ENCODE data around the gene METTL8.
"Not testable (repeated sequence)": the region's sequence is repeated elsewhere in the genome, so short reads cannot be mapped to it uniquely, and the experiment has no call there.

METTL8 gene

DNA sequence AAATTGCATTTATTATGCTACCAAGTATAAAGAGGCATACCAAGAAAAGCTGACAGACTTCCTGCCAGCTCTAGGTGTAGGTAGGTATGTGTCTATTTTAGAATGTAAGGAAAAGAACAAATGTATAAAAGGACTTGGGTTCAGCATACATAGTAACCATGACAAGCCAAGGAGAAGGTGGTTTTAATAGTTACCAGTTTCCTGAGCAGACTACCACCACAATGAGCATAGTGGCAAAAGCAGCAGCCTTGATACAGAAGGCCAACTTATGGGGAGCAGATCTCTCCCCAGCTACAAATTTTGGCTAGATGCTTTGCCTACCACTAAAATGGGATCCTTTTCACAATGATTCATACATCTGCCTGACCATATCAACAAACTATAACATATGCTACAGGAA lies 34.5 kb downstream of the METTL8 start:
- no peak for DNase-seq (ENCODE audit: low spot score)

DNA sequence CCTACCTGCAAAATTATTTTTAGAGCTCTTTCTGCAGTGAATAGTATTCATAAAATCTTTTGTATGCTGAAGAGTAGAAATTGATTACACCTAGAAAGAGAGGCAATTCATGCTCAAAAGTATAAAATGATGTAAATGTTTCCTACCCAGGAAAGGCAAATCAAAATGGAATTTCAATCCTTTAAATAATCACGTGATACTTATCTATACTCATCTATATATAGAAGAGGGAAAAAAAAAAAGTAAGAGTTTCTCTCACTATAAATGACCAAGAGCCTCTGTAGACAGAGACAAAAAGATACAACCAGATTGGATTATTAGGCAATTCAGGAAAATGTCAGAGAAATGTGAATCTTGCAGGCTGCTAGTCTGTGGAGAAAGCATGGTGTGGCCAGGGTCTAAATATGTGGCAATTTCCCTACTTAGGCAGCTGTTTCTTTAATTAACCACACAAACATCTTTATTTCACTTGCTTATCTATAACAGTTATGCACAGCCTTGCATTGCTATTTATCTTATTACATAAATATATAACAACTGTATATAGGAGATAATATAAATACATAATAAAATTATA lies 39.5 kb downstream of the METTL8 start:
- DNase-seq (ENCODE audit: low spot score): no peak

DNA sequence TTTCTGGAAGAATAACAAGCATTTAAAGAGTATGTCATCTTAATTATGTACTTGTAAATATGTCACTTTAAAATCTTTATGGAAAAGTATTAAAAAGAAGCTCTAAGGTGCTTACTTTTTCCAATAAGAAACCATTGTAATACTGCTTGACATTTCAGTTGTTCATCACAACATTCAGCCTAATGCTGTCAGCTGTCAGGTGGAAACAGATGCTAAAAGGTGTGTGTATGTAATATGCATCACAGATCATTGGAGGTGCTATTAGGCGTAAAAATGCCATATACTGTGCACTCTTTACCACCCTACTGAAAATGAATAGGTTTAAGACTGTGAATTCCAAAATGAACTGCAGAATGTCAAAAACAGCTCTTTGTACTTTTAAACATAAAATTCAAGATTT lies 40.3 kb downstream of the METTL8 start:
- DNase-seq (ENCODE audit: low spot score): no peak

DNA sequence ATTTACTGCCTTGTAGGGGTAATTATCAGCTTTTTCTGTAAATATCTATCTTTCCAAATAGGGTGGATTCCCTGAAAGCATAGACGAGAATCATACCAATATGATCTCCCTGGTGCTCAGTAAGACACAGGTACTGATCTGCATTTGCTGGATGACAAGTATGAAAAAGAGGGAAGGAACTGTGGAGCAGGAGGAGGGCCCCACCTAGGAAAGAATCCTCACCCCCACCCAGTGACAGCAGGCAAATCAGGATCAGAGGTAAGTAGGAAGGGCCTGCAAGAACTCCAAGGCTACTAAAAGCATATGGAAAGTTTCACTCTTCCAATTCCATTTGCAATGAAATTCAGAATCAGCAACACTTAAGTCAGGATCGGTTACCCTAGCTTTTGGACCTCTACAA lies 42.3 kb downstream of the METTL8 start:
- no peak for DNase-seq (ENCODE audit: low spot score)

DNA sequence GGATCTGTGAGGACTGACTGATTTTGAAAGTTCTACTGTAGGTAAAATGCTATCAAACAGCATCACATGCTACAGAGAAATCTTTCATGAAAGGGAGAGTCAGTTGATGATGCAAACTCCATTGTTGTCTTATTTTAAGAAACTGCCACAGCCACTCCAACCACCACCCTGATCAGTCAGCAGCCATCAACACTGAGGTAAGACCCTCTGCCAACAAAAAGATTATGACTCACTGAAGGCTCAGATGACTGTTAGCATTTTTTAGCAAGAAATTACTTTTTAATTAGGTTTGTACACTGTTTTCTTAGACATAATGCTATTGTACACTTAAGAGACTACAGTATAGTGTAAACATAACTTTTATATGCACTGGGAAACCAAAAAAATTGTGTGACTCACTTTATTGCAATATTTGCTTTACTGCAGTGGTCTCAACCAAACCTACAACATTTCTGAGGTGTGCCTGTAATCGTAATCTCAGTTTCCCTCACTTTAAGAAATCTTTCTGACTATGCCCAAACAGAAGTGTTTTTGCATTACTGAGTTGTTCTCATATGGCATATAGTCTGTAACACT lies 42.8 kb downstream of the METTL8 start:
- peak; percentile 73 for DNase-seq (ENCODE audit: low spot score)

DNA sequence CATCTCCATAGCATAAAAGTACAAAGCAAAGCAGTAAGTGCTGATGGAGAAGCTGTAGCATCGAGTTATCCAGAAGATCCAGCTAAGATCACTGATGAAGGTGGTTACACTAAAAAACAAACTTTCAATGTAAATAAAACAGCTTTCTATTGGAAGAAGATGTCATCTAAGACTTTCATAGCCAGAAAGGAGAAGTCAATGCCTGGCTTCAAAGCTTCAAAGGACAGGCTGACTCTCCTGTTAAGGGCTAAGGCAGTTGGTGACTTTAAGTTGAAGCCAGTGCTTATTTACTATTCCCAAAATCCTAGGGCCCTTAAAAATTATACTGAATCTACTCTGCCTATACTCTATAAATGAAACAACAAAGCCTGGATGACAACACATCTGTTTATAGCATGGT lies 44.0 kb downstream of the METTL8 start:
- no peak for DNase-seq (ENCODE audit: low spot score)

DNA sequence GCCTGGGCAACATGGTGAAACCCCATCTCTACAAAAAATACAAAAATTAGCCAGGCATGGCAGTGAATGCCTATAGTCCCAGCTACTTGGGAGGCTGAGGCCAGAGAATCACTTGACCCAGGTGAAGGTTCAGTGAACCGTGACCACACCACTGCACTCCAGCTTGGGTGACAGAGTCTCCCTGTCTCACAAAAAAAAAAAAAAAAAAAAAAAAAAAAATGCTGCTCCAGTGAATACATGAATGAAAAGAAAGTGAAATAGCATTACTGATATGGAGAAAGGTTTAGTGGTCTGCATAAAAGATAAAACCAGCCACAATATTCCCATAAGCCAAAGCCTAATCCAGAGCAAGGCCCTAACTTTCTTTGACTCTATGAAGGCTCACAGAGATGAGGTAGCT lies 44.5 kb downstream of the METTL8 start:
- no peak for DNase-seq (ENCODE audit: low spot score)

DNA sequence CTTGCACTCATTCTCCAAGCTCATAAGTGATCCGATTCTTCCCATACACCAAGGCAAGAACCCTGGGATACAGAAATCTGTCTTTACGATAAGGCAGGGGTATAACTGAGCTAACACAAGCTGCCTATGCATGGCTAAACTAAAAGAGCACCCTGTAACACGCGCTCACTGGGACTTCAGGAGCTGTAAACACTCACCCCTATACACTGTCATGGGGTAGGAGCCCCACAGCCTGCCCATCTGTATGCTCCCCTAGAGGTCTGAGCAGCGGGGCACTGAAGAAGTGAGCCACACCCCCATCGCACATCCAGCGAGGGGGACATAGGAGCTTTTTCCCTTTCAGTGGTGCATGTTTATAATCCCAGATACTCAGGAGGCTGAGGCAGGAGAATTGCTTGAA lies 46.7 kb downstream of the METTL8 start:
- DNase-seq (ENCODE audit: low spot score): no peak

DNA sequence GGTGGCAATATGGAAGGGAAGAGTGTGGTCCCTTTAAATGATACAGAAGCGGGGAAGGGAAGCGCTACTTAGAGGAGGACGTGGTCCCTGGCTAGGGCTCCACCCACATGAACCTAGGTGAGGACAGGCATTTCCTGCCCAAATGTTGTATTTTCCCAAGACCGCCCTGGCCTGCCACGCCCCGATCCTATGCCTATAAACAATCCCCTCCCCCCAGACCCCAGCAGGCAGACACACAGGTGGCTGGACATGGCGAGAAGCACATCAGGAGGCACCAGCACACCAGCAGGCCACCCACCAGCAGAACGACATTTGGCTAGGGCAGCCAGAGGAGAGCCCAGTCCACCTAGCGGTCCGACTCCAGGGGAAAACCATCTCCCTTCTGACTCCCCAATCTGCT lies 47.2 kb downstream of the METTL8 start:
- DNase-seq (ENCODE audit: low spot score): no peak

DNA sequence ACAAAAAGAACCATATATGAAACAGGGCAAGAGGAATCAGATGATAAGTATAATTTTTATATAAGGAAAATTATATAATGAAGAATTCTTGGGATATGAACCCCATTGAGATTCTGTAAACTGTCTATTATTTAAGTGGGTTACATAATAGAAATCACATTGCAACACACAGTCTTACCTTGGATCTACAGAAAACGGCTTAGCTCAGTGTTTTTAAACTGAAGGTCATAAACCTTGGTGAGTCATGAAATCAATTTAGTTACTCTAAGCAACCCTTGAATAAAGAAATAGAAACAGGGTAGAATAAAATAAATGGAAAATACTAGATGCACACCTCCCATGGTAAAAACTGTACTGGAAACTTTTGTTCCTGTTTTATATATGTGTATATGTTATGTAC lies 50.7 kb downstream of the METTL8 start:
- no peak for DNase-seq (ENCODE audit: low spot score)

DNA sequence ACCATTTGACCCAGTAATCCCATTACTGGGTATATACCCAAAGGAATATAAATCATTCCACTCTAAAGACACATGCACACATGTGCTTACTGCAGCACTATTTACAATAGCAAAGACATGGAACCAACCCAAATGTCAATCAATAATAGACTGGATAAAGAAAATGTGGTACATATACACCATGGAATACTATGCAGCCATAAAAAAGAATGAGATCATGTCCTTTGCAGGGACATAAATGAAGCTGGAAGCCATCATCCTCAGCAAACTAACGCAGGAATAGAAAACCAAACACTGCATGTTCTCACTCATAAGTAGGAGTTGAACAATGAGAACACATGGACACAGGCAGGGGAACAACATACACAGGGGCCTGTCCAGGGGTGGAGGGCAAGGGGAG lies 51.6 kb downstream of the METTL8 start:
- DNase-seq (ENCODE audit: low spot score): not testable (repeated sequence)

DNA sequence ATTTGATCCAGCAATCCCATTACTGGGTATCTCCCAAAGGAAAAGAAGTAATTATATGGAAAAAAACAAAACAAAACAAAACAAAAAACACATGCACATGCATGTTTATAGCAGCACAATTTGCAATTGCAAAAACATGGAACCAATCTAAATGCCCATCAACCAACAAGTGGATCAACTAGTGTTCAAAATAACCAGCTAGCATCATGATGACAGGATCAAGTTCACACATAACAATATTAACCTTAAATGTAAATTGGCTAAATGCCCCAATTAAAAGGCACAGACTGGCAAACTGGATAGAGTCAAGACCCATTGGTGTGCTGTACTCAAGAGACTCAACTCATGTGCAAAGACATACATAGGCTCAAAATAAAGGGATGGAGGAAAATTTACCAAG lies 55.9 kb downstream of the METTL8 start:
- DNase-seq (ENCODE audit: low spot score): not testable (repeated sequence)

DNA sequence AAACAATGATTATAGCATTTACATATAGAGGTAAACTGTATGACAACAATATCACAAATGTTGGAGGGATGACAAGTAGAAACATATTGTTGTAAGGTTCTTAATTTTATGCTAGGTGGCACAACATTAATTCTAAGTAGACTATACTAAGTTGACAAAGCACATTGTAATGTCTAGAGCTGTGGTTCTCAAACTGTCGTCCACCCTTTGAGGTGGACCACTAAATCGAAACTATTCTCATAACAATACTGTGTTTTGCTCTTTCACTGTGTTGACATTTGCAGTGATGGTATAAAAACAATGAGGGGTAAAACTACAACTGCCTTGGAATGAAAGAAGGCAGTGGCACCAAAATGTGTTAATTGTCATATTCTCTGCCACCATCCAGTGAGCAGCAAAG lies 66.1 kb downstream of the METTL8 start:
- no peak for DNase-seq (ENCODE audit: low spot score)

DNA sequence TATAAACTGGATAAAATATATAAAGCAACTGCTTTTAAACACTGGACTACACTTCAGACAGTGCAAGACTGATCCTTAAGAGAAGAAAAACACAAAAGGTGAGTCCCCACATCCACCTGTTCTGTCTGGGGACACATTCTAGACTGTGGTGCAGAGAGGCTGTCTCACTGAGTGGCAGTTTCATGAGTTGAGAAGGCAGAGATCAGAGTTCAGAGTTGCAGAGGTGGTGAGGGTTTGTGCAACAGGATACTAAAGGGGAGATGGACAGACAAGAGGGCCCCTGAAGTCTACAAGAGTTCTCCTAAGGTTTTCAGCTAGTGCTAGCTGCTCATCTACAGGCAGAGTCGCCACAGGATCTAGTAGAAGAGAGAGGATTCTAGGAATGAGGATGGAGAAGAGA lies 68.0 kb downstream of the METTL8 start:
- DNase-seq (ENCODE audit: low spot score): no peak

DNA sequence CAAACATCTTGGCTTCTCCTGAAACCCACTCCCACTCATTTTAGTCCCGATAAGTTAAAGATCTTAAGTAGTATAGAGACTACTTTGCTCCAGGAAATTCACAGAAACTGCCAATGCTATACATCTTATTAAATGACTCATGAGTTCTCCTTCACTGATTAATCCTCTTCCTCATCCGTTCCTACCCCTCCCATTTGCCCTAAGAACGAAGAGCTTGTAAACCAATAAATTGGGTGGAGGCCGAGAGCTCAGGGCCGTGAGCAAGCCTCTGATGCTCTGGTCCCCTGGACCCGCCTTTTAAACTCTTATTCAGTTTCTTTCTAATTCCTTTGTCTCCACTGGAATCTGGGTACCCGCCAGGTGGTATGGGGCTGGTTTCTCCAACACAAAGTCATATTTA lies 68.6 kb downstream of the METTL8 start:
- no peak for DNase-seq (ENCODE audit: low spot score)

DNA sequence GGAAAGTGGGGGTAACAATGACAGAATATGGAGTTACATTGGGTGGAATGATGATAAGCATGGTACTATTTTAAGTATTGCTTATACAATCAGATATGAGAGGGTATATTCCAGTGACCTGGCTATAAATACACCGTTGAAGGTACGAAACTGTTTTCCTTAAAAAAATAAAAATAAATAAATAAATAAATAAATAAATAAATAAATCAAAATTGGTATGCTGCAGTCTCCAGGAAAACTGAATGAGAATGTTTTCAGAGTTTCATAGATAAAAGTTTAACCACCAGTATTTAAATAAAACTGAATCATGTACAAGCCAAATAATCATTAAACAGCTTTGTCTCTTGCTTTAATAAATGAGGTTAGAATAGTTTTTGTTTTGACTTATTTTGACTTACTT lies 71.4 kb downstream of the METTL8 start:
- DNase-seq (ENCODE audit: low spot score): no peak

DNA sequence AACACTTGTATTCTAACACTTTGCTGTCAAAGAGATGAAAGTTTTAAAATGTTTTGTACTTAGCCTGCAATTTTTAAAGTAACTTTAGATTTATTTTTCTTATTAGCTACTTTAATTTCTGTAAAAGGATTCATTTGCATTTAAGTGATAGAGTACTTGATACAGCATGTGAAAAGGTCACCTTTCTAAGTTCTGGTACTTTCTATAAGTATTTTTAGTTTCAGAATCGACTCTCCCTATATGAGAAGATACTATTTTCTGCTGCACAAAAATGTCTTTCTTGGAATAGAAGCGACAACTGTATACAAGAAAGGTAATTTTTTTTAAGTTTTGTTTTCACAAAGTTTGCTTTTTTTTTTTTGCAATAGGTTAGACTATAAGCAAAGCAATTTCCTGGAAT lies 72.9 kb downstream of the METTL8 start:
- DNase-seq (ENCODE audit: low spot score): no peak

DNA sequence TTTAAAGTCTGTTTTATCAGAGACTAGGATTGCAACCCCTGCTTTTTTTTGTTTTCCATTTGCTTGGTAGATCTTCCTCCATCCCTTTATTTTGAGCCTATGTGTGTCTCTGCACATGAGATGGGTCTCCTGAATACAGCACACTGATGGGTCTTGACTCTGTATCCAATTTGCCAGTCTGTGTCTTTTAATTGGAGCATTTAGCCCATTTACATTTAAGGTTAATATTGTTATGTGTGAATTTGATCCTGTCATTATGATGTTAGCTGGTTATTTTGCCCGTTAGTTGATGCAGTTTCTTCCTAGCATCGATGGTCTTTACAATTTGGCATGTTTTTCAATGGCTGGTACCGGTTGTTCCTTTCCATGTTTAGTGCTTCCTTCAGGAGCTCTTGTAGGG lies 80.0 kb downstream of the METTL8 start:
- not testable (repeated sequence) for DNase-seq (ENCODE audit: low spot score)

DNA sequence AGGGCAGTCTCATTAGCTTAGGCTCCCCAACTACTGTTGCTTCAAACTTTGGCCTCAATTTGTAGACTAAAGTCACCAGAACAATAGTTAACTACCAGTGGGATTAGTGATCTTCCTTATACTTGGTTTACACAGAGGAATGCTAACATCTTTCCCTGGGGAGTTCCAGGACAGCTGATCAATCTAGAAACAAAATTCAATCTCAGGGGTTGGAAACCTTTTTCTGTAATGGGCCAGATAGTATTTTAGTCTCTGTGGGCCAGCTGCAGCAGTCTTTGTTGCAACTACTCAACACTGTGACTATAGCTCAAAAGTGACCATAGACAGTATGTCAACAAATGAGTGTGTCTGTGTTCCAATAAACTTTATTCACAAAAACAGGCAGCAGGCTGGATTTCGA lies 85.7 kb downstream of the METTL8 start:
- DNase-seq (ENCODE audit: low spot score): no peak

DNA sequence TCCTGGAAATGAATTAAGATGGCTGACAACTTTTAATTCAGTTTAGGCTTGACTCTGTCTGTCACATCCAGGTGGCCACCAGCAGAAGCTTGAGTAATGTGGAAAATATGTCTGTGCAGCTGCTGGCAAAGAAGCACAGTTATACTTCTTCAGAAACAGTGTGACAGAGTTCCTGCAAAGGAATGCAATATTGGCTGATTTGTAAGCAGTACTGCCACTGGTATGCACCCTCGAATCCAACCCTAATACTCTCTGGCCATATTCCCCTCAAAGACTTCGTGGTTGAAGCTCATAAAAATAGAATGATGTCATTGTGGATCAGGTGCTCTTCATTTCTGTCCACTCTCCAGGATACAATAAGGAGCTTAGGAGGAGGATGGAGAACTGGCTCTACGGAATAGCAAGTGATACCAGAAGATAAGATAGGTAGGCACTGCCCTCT lies 86.2 kb downstream of the METTL8 start:
- peak; percentile 21 for DNase-seq (ENCODE audit: low spot score)

DNA sequence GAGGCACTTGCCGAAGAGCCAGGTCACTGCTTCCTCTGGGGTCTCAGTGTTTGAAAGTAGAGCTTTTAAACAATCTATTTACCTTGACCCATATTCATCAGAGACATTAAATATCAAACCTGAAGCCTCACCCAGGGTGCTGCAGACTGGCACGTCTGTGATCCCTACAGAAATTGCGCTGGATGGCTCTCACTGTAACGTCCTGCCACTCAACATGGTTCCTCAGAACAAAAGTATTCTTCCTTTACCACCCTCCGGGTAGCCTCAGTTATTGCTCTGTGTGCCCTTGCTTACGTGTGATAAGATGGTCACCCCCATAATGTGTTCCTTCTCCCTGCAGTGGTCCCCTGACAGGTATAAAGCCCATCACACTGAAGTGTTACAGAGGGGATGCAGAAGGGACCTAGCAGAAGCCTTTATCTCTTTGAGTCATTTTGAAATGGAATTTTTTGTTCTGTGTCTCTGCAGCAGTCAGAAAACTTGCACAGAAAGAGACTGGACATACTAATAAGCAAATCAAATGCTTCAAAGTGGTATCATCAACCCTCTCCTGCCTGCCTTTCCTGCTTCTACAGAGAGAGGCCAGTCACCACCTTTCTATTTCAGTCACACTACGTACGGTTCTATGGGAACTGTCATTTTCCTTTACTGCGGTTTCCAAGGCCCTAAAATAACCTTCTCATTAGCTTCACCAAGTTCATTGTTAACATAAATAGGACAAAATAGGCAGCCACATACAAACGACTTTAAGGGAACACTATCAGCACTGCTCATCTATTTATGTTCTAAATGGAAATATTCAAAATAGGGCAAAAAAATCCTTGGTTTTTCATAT lies 86.8 kb downstream of the METTL8 start:
- peak; percentile 13 for DNase-seq (ENCODE audit: low spot score)

DNA sequence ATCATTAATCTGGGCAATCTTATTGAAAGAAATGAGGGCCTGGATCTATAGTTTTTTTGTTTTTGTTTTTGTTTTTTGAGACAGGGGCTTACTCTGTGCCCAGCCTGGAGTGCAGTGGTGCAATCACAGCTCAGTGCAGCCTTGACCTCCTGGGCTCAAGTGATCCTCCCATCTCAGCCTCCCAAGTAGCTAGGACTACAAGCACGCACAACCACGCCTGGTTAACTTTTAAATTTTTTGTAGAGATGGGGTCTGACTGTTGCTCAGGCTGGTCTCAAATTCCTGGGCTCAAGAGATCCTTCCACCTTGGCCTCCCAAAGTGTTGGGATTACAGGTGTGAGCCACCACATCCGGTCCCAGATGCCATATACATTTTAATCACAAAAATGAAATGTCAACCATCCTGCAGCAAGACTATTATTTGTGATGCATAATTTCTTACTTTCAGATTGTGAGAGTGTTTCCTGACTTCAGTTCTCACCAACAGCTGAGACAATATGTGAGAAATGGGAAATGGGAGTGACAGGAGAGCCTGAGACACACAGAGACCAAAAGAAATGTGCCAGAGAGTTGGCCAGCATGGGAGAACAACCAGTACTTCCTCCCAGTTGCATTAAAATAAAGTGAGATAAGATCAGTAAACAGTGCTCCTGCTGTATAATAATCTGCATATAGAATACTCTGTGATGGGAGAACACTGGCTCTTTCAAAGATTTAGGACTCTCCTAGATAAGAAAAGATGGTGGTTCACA lies 87.6 kb downstream of the METTL8 start:
- no peak for DNase-seq (ENCODE audit: low spot score)

DNA sequence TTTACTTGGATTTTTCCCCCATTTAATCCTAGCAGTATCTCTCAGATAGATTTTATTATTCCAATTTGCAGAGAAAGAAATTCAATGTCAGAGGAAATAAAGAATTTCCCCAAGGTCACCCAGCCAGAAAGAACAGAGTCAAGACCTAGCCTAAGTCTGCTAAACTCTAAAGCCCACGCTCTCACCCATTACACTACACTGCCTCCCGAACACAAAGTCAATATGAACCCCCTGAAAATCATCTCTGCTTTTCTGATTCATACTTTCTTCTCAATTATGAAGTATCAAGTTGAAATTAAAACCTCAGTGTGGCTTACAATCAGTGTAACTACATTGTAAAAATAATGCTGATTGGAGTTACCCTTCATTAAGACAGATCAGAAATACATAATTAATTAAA lies 89.6 kb downstream of the METTL8 start:
- DNase-seq (ENCODE audit: low spot score): no peak

Data from kidney capillary endothelial cell (primary cell).